GM12878 (cell line): ENCODE data around the gene ASRGL1. TPM values are rescaled to one million over a fixed set of nuclear protein-coding genes. Genes with fewer than 3 reads are reported as not detected.

Experiments used
- ATAC-seq: fragments of 200-7000 bp; cut with Tn5 transposase; 3 replicates; pipeline ENCODE4 v1.9.1; 2020; ENCODE audit warnings: mild to moderate bottlenecking, moderate library complexity
- BruUV-seq: library from RNA; stranded (reverse); fragments of 400-500 nt; replicated peaks from 2 replicates; lab custom pipeline; 2021; lab: Mats Ljungman, UMichigan
- CTCF ChIA-PET: fragments of 300-600 bp; sonication (Branson Sonifier 250); formaldehyde crosslinking; extraction: SDS; loops from one replicate; lab custom pipeline; 2021; ENCODE audit warnings: inconsistent platforms; lab: Yijun Ruan, JAX
- POLR2A ChIA-PET: fragments of 350-600 bp; formaldehyde crosslinking; extraction: SDS; loops from one replicate; lab custom pipeline; 2021; ENCODE audit warnings: inconsistent platforms; lab: Charles Lee
- RAD21 ChIA-PET: fragments of 300-600 bp; sonication (Branson Sonifier 250); formaldehyde crosslinking; loops from one replicate; lab custom pipeline; 2023; ENCODE audit warnings: antibody characterized with exemption; ENCODE audit not compliant: unreplicated experiment; lab: Charles Lee
- SMC1A ChIA-PET: fragments of 300-600 bp; sonication (Branson Sonifier 250); formaldehyde crosslinking; loops from one replicate; lab custom pipeline; 2023; ENCODE audit not compliant: unreplicated experiment, uncharacterized antibody; lab: Charles Lee
- DNase-seq: peaks from one replicate; pipeline ENCODE4 v3.0.0-alpha.2; 2011; ENCODE audit warnings: low read depth, low spot score
- FAIRE-seq: peaks from 3 replicates; lab custom pipeline; 2011; peaks lifted over from hg19 to GRCh38; lab: Jason Lieb, UNC
- H2AFZ ChIP-seq: 2 replicates; pipeline ENCODE4 v1.6.0; 2011; ENCODE audit warnings: low read depth, low read length, control low read depth; ENCODE audit not compliant: control insufficient read depth
- H3K27ac ChIP-seq: 2 replicates; pipeline ENCODE4 v1.5.1; 2011; ENCODE audit warnings: control low read depth; ENCODE audit not compliant: control insufficient read depth, insufficient read depth
- H3K27me3 ChIP-seq, 2 experiments: replicated peaks in 1 of 2; 2 replicates each; pipeline versions ENCODE4 v1.6.0 to v1.6.1; 2011; ENCODE audit warnings: low read length in 1 of 2; ENCODE audit not compliant: control insufficient read depth in 2 of 2, insufficient read depth in 2 of 2
- H3K36me3 ChIP-seq, 2 experiments: 2 replicates each; pipeline ENCODE4 v1.5.1; 2011; ENCODE audit warnings: low read length in 1 of 2; ENCODE audit not compliant: control insufficient read depth in 2 of 2, insufficient read depth in 2 of 2
- H3K4me1 ChIP-seq: 2 replicates; pipeline ENCODE4 v1.6.1; 2011; ENCODE audit warnings: mild to moderate bottlenecking, low read length, moderate library complexity, mixed read lengths; ENCODE audit not compliant: control insufficient read depth, insufficient read depth
- H3K4me2 ChIP-seq: 2 replicates; pipeline ENCODE4 v1.6.0; 2011; ENCODE audit warnings: control low read depth; ENCODE audit not compliant: control insufficient read depth, insufficient read depth
- H3K4me3 ChIP-seq: fragments of 200-600 bp; sonication (generic); 2 replicates; pipeline ENCODE4 v1.5.1; 2016
- H3K79me2 ChIP-seq: 2 replicates; pipeline ENCODE4 v1.6.0; 2011; ENCODE audit warnings: low read length; ENCODE audit not compliant: control insufficient read depth, insufficient read depth
- H3K9ac ChIP-seq: 2 replicates; pipeline ENCODE4 v1.8.0; 2011; ENCODE audit warnings: low read length, control low read depth, mixed read lengths; ENCODE audit not compliant: control insufficient read depth, insufficient read depth
- H3K9me3 ChIP-seq: replicated peaks from 3 replicates; pipeline ENCODE4 v1.5.1; 2011; ENCODE audit warnings: mild to moderate bottlenecking, low read length; ENCODE audit not compliant: control insufficient read depth, insufficient read depth
- H4K20me1 ChIP-seq: 2 replicates; pipeline ENCODE4 v1.6.0; 2011; ENCODE audit not compliant: control insufficient read depth, insufficient read depth
- ATF2 ChIP-seq: IDR thresholded peaks from 2 replicates; pipeline ENCODE4 v1.6.1; 2012; ENCODE audit warnings: low read length, inconsistent platforms
- CBFB ChIP-seq: IDR thresholded peaks from 2 replicates; pipeline ENCODE4 v1.6.1; 2016; ENCODE audit warnings: antibody characterized with exemption, low read depth
- CREB1 ChIP-seq: IDR thresholded peaks from 2 replicates; pipeline ENCODE4 v1.6.1; 2012; ENCODE audit warnings: low read depth, mild to moderate bottlenecking, inconsistent platforms
- FOS ChIP-seq: IDR thresholded peaks from 3 replicates; pipeline ENCODE4 v1.6.1; 2011; ENCODE audit warnings: borderline replicate concordance; ENCODE audit not compliant: insufficient read length; ENCODE audit errors: extremely low read depth
- GATAD2B ChIP-seq: fragments of 450-650 bp; conservative IDR thresholded peaks from 2 replicates; pipeline ENCODE4 v1.6.1; 2017; ENCODE audit warnings: low read depth, mild to moderate bottlenecking, moderate library complexity
- HDAC2 ChIP-seq: fragments of 200-600 bp; sonication (generic); IDR thresholded peaks from 2 replicates; pipeline ENCODE4 v1.6.1; 2017
- KLF5 ChIP-seq: fragments of 450-650 bp; IDR thresholded peaks from 2 replicates; pipeline ENCODE4 v1.6.1; 2014; ENCODE audit warnings: mild to moderate bottlenecking; ENCODE audit not compliant: partially characterized antibody
- NFIC ChIP-seq: IDR thresholded peaks from 2 replicates; pipeline ENCODE4 v1.6.1; 2012; ENCODE audit warnings: low read depth, mild to moderate bottlenecking, inconsistent platforms, low read length, moderate library complexity
- POLR2A ChIP-seq: IDR thresholded peaks from 2 replicates; pipeline ENCODE4 v1.6.1; 2011; ENCODE audit warnings: low read depth, mild to moderate bottlenecking, low read length
- POLR2AphosphoS2 ChIP-seq: IDR thresholded peaks from 2 replicates; pipeline ENCODE4 v1.6.1; 2011; ENCODE audit warnings: low read depth, mild to moderate bottlenecking, low read length, improper control_type of control experiment, moderate library complexity
- RBBP5 ChIP-seq: fragments of 200-600 bp; sonication (generic); conservative IDR thresholded peaks from 2 replicates; pipeline ENCODE4 v1.6.1; 2016
- RUNX3 ChIP-seq: IDR thresholded peaks from 2 replicates; pipeline ENCODE4 v1.6.1; 2012; ENCODE audit warnings: low read length, inconsistent platforms
- SMARCA5 ChIP-seq: fragments of 450-650 bp; IDR thresholded peaks from 2 replicates; pipeline ENCODE4 v1.6.1; 2017; ENCODE audit warnings: mild to moderate bottlenecking
- STAT1 ChIP-seq: fragments of 450-650 bp; conservative IDR thresholded peaks from 2 replicates; pipeline ENCODE4 v1.6.1; 2014; ENCODE audit warnings: antibody characterized with exemption, mild to moderate bottlenecking
- ZNF274 ChIP-seq: IDR thresholded peaks from one replicate; pipeline ENCODE4 v1.8.0; 2011; ENCODE audit not compliant: insufficient read length, insufficient read depth
- WGBS: methylation state at CpG from one replicate; pipeline ENCODE4 v1.1.6; 2016; ENCODE audit warnings: low lambda C conversion rate; ENCODE audit not compliant: insufficient replicate concordance, insufficient coverage; ENCODE audit errors: missing lambda C conversion rate; 5-methylcytosine and 5-hydroxymethylcytosine counted together
- in situ Hi-C: fragments of 300-500 bp; cut with MboI; formaldehyde crosslinking; loops from 9 replicates; pipeline ENCODE4 v1.14.3; 2018; ENCODE audit warnings: mixed read lengths
- intact Hi-C: fragments of 100-400 bp; cut with micrococcal nuclease; formaldehyde crosslinking; loops from one replicate; pipeline ENCODE4 v1.14.2; 2022; ENCODE audit not compliant: unreplicated experiment
- polyA plus RNA-seq, 11 experiments: library from polyadenylated mRNA; depleted of rRNA in 4 of 11; unstranded in 6 of 11; stranded (reverse) in 5 of 11; fragments of >200 nt; fragmentation: Nextera tagmentation in 4 of 11; fragmentation: Illumina TruSeq in 1 of 11; extraction: Ambion mirVana in 4 of 11; extraction: Trizol in 1 of 11; gene quantifications; 1 replicate in 1 of 11; 2 replicates in 10 of 11; pipeline versions ENCODE4 v1.2.1 to v1.2.3, GENCODE V29; 2011 to 2016; ENCODE audit warnings: inconsistent platforms in 2 of 11, missing spikeins in 2 of 11, low read depth in 1 of 11
- total RNA-seq, 4 experiments: library from RNA; depleted of rRNA in 3 of 4; stranded (reverse); fragments of >200 nt in 3 of 4; fragmentation: Illumina TruSeq in 1 of 4; extraction: Trizol in 1 of 4; gene quantifications; 2 replicates each; pipeline versions ENCODE4 v1.2.1 to v1.2.3, GENCODE V29; 2013 to 2021
- TF ChIP-seq, protein P1 (sequence below): fragments of 450-650 bp; IDR thresholded peaks from 2 replicates; pipeline ENCODE4 v1.6.1; 2017; ENCODE audit warnings: antibody characterized with exemption, mild to moderate bottlenecking, moderate library complexity

Gene ASRGL1
- total and polyA plus RNA-seq, 10 of the 15 experiments (the other 5 are each of a cell fraction or from before 2014, with no cell fraction given) = 0.97 to 24.5 (median 4.8) TPM

- TF ChIP-seq, protein P1, sequence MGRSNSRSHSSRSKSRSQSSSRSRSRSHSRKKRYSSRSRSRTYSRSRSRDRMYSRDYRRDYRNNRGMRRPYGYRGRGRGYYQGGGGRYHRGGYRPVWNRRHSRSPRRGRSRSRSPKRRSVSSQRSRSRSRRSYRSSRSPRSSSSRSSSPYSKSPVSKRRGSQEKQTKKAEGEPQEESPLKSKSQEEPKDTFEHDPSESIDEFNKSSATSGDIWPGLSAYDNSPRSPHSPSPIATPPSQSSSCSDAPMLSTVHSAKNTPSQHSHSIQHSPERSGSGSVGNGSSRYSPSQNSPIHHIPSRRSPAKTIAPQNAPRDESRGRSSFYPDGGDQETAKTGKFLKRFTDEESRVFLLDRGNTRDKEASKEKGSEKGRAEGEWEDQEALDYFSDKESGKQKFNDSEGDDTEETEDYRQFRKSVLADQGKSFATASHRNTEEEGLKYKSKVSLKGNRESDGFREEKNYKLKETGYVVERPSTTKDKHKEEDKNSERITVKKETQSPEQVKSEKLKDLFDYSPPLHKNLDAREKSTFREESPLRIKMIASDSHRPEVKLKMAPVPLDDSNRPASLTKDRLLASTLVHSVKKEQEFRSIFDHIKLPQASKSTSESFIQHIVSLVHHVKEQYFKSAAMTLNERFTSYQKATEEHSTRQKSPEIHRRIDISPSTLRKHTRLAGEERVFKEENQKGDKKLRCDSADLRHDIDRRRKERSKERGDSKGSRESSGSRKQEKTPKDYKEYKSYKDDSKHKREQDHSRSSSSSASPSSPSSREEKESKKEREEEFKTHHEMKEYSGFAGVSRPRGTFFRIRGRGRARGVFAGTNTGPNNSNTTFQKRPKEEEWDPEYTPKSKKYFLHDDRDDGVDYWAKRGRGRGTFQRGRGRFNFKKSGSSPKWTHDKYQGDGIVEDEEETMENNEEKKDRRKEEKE = no peak
- TF ChIP-seq, all 136 proteins: peak for 0
Observed at GRCh38 chr11:62416596-62416995, 79.3 kb downstream of the ASRGL1 start (continued).

GRCh38 chr11:62418136-62418535 is 80.9 kb downstream of the ASRGL1 start:
- Histone ChIP-seq H3K9me3 (no peaks in the 10 kb centered on the region), H3K4me3 (no peak overlapping the region), H3K9ac (no peak overlapping the region), H3K4me1 (no peaks in the 10 kb centered on the region), H3K79me2 (no peaks in the 10 kb centered on the region)
- 88% methylated on average over 5 of the region's 5 CpGs for WGBS
- no TSS peak for BruUV-seq
- CTCF ChIA-PET = interaction anchor here (2.5 to 12.5 kb wide), 2 partner anchors 23 to 123 kb away, joined by 8 to 280 read pairs; no protein-coding TSS in a partner anchor
- intact Hi-C loops (no loop called here), in situ Hi-C loops (no loop called here)
- DNase-seq (no peak), ATAC-seq (no peak)
- POLR2A ChIA-PET = no interaction called here
- TF ChIP-seq SMARCA5 = no peak
- no peak for TF ChIP-seq POLR2A
- TF ChIP-seq CREB1 = no peak
- TF ChIP-seq HDAC2 = no peak
- no peak for TF ChIP-seq FOS
- TF ChIP-seq NFIC = no peak
- no peak for TF ChIP-seq KLF5
- TF ChIP-seq RBBP5 = no peak
- TF ChIP-seq, protein P1 = no peak
- no peak for TF ChIP-seq STAT1
- TF ChIP-seq POLR2AphosphoS2 = no peak
- no peak for TF ChIP-seq RUNX3
- no peak for TF ChIP-seq GATAD2B
- no peak for TF ChIP-seq ATF2
- TF ChIP-seq ZNF274 = no peak
- TF ChIP-seq CBFB = no peak
- TF ChIP-seq, all 136 proteins: peak for 0
- Histone ChIP-seq H3K36me3 (no peaks in the 10 kb centered on the region), H3K27me3 (peaks cover 0 to 1% of the 10 kb centered on the region in 2 experiments; a peak in 3 of 4 replicates), H3K4me2 (no peak overlapping the region), H4K20me1 (no peaks in the 10 kb centered on the region), H2AFZ (no peak overlapping the region), H3K27ac (no peak overlapping the region)
- ChIA-PET RAD21 (no interaction called here), SMC1A (interaction anchor here (1.0 kb wide), 1 partner anchor 142 kb away, joined by 5 read pairs; no protein-coding TSS in a partner anchor)
- no peak for FAIRE-seq
